NCI-H524 treated with DMSO at 0.1 percent for 48 hours (cell line): ENCODE measurements around the gene RASL10B.

Source experiments
- DNase-seq: peaks from one replicate; lab custom pipeline; 2025; lab: John Stamatoyannopoulos, UW

RASL10B gene

DNA sequence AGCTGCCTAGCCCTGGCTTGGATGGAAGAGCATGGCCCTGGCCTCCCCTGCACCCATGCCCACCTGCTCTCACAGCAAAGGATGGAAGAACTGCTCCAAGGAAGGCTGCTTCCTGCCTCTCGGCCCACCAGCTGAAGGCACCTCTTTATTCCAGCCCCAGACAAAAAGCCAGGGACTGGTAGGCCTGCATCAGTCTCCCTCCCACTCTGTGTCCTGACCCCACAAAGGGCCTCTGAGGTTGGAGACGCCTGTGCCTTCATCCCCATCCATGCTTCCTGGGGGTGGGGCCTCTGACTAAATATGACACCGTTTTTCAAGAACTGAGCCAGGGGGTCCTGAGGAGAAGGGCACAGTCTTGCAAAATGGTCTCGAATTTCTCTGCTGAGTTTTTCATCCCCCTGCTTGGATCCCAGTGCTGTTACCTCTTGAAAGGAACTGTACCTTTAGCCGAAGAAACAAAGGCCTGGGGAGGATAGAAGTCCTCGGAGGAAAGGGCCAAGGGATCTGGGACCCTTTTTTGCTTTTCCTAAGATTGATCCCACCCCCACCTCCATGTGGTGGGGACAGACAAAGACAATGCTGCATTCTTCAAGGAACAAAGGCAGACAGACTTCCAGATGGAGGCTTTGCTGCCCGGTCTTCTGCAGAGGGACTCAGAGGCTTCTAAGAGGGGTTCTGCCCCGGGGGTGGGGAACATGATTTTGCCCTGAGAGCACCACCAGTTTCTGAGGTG, 34.5 kb downstream of the RASL10B start:
- DNase-seq, result no peak

DNA sequence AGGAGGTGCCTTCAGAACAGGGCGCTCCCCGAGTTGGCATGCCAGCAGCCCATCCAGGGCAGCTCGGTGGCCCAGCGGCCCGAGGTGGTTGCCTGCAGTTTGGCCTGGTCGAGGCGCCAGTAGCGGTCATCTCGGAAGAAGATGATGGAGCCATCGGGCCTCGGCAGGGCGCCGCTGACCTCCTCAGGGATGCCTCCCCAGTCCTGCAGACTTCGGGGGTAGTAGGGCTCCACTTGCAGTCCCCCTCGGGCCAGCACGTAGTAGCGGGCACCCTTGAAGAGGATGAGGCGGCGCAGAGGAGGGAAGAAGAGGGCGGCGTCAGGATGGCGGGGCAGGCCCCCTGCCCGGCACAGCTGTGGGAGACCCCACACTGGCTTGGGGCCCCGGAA, 35.0 kb downstream of the RASL10B start:
- no peak for DNase-seq

DNA sequence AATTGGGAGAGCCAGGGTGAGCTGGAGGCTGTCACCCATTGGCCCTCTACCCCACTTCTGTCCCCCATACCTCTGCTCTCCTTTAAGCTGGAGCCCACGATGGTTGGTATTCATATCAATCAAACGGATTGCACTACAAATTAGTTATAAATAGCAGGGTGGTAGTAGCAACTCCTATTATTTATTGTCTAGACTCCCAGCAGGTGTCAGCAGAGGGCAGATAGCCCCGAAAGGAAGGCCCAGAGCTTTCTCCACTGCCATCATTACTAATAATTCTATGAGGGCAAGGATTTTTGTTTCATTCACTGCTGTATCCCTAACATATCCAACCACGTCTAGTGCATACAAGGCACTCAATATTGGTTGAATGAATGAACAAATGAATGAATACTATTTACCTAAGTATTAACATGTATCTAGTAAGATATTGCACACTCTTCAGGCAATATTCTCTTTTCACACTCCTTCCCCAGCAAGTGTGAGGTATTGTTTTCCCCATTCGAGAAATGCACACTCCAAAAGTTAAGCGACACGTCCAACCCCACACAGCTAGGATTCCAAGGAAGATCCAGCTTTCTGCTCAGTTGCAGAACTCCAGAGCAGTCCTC, 35.6 kb downstream of the RASL10B start:
- no peak for DNase-seq

DNA sequence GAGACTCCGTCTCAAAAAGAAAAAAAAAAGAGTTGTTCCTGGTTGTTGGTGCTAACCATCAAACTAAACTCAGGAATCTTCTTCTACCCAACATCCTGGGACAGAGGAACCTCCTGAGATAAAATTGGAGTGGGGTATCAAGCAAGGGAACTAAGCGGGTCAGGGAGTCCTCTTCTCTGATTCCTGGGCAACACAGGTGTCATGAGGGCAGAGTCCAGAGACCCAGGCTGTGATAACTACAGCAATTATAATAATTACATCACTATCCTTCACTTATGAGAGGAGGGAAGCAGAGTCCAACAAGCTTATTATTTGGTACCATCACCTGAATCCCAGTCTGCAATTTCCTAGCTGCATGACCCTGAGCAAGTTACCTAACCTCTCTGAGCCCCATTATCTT, 37.4 kb downstream of the RASL10B start:
- DNase-seq, result no peak

DNA sequence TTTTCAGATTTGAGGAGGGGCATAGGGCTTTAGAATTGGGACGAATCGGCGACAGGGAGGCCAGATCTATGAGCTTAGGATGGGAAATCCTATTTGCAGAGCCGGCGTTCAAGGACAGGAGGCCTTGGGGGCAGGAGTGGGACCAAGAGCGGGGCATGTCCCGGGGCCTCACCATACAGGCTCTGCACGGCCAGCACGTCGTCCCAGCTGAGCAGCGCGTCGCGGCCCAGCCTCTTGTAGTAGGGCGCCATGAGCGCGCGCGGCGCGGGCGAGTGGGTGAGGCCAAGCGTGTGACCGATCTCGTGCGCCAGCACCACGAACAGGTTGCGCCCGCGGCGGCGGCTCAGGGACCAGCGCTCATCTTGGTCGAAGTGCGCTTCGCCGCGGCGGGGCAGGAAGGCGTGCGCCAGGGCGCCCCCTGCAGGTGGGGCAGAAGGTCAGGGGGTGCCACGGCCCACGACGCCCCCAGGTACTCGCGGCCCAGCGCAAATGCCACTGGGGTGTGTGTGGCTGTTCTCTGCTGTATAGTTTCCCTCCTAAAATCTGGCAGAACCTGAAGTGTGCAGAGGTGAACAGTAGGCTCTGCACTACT, 38.6 kb downstream of the RASL10B start:
- DNase-seq, result no peak

DNA sequence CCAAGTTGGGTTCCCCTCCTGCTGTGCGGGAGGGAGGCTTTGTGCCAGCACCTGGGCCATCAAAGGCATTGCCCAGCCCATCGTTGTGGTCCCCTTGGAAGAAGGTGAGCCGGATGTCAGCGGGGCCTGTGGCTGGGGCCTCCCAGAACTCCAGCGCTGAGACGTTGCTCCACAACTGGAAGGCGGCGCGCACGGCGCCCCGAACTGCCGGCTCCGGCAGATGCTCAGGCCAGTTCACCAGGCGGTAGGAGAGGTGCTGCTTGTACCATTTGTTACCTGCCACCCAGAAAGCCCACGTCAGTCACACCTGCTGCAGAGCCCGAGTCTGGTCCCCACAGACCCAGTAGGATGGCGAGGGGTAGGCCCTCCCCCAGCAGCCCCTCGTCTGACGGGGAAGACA, 41.7 kb downstream of the RASL10B start:
- no peak for DNase-seq

DNA sequence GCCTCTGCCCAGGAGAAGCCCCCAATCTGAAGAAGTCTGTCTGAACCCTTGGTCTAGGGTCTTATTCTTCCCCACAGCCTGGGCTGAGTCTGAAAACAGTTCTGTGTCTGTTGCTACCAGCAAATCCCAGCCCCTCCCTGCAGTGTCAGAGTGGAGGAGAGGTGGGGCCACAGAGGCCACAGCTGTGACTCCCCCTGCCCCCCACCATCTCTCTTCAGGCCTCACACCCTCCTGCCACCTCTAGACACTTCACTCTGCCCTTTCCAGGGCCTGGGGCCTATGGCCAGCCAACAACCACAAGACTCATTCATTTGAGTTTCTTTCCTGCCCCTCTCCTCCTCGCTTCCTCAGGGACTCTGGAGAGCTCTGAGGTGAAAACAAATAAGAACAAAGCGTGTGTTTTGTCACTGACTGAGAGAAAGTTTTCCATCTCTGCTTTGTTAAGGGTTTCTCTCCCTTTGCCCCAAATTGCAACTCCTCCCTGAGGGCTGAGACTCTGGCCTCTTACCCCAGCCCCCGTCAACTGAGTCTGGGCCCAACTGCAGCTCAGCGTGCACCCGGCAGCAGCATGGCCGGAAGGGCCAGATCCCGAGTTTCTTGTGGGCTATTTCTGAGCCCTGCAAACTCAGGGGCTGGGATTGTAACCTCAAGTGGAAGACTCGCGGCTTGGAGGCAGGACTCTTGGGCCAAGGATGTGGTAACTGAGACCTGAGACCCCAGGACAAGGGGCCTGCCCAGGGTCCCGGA, 42.4 kb downstream of the RASL10B start:
- no peak for DNase-seq

DNA sequence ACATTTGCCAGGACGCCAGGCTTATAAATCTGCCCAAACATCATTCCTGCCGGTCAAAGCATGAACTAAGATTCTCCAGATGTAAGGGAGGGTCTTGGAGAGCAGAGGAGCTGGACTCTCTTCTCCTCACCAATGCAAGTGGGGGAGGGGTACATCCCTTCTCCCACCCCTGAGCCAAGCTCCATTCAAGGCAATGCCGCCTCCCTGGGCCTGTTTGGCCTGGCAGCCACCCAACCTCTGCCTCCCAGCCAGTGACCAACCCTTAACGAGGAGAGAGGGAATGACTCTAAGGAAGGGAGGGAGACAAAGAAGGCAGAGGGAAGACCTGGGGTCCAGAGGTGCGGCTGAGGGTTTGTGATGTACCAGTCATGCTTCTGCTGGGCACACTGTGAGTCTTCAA, 43.1 kb downstream of the RASL10B start:
- no peak for DNase-seq

DNA sequence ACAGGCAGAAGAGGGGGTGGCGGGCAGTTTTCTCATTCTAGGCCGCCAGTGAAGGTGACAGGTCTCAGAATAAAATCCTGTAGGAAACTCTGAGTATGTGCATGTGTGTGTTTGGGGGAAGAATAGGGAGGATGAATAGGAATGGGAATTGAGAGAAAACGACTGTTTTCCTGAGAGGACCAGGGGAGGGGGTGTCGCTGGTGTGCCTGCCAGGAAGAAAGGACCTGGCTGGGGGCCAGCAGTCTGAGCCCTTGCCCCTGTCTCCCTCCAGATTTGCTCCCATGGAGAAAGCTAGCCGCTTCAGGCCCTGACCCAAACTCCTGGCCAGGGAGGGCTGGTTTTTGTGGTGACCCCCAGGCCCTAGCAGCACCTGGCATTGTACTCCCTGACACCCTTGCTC, 43.6 kb downstream of the RASL10B start:
- no peak for DNase-seq

DNA sequence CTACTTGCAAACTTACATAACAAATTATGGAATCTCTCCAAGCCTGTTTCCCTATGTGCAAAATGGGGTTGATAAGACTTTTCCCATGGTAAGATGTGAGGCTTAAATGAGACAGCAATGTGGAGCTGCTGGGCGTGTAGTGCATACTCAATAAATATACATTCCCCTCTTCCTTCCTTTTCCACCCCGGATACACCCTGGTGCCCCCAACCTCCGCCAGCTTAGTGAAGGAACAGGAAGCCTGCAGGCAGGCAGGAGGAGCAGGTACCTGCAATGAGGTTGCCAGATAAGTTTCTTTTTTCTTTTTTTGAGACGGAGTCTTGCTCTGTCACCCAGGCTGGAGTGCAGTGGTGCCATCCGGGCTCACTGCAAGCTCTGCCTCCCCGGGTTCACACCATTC, 44.1 kb downstream of the RASL10B start:
- DNase-seq, result no peak

DNA sequence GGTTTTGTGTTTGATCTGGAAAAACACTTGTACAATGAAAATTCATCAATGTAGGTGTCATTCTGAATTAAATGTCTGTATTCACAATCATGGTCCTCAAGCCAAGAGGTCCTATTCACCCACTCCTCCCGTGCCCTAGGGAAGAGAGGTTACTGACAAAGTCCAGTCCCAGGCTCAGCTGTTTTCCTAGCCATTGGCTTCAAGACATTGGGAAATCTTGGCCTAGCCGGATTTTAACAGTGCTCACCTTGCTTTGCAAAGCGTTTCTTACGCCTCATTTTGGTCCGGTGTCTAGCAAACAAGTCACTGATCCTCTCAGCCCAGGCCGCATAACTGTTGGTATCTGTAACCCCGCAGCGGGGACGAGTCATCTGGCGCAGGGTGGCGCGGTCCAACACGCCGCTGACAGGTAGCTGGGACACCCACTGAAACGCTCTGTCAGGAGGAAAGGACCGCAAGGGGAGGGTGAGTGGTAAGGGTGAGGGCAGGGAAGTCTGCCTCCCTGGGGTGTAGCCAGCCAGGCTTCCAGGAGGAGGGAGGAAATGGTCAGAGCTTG, 47.3 kb downstream of the RASL10B start:
- no peak for DNase-seq

DNA sequence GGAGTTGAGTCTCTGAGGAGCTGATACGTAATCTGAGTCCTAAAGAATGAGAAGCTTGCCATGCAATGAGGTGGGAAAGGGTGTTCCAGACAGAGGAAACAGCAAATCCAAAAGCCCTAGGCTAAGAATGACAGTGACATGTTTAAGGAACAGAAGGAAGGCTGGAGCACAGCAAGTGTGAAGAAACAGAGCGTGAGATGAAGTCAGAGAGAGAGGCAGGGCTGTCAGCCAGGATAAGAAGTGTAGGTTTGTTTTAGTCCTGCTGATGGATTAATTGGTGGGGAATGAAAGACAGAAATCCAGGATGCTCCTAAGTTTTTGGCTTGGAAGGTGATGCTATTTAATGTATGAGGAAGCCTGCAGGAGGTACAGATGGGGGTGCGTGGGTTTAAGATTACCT, 49.5 kb downstream of the RASL10B start:
- DNase-seq, result no peak

DNA sequence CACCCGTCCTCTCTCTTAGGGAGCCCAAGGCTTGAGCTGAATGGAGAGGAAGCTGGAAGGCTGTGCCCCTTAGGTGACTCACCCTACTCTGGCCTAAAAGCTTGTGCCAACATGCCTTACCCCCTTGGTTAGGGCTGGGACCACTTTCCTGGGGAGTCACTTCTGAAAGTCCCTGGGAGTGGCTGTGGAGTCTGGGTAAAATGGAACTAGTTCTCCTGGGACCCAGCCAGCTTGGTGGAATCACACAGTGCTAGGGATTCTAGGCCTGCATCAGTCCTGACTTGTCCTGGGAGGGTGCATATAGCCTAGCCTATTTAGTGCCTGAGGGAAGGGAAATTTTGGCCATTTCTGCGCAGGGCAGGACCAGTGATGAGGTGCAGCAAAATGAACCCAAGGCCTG, 53.5 kb downstream of the RASL10B start:
- no peak for DNase-seq

DNA sequence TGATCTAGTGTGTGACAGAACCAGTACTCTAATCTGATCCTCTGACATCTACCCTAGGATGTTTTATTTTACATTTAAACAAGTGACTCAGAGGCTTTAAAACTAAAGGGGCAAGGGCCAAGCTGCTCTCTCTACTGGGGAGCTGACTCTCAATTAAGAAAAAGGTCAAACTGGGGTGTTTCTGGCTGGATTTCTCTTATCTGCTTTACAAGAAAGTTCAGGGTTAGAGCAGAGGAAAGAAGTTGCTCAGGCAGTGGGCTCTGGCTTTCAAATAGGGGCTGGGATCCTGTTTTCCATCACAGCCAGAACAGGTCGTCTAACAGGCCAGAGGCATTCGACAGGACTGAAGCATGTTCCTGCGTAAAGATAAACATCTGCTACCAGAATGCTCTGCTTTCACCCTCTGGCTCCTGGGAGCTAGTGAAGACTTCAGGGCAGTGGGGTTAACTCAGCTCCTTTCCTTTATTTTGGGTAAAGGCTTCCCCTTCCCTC, 55.5 kb downstream of the RASL10B start:
- DNase-seq, result no peak

DNA sequence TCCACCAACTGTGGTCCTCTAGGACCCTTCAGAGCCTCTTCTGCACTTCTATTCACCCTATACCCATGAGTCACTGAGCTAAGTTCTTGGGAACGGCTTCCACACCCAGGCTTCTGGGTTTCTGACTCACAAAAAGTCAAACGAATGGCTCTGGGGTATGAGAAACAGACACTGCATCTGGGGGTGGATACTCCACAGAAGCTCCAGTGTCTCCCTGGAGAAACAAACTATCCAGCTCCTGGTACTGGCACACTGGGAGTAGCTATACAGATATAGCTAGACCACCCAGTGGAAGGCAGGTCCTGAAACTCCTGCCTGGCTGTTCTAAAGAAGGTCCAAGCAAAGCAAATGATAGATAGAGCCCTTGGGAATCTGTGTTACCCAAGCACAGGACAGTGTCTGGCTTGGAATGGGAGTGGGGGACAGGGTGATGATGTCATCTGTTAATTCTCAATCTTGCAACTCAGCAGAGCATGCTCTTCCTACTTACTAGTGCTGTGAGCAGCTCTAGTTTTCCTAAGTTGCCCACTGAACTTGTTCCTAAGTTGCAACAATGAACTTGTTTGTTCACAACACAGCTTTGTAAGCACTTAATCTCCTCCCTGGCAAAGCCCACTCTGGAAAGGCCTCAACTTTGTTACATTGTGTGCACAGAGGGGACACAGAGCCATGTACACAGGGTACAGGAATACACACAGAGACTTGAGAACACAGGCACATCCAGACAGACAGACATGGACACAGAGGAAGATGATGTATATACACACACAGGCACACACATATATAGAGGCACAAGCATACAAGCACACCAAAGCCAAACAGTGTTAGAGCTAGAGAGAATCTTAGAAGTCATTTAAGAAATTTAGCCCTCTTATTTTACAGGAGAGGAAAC, 57.3 kb downstream of the RASL10B start:
- no peak for DNase-seq

DNA sequence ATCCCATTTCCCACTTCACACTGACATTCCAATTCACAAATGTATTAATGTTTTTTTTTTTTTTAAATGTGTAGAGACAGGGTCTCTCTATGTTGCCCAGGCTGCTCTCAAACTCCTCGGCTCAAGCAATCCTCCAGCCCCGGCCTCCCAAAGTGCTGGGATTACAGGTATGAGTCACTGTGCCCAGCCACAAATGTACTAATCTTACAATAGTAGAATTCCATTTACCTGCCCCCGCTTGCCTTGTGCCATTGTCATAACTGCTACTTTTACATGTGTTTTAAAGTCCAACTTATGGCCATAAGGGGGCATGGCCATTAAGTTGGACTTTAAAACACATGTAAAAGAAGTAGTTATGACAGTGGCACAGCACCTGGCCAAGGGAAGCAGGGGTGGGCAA, 59.4 kb downstream of the RASL10B start:
- no peak for DNase-seq

DNA sequence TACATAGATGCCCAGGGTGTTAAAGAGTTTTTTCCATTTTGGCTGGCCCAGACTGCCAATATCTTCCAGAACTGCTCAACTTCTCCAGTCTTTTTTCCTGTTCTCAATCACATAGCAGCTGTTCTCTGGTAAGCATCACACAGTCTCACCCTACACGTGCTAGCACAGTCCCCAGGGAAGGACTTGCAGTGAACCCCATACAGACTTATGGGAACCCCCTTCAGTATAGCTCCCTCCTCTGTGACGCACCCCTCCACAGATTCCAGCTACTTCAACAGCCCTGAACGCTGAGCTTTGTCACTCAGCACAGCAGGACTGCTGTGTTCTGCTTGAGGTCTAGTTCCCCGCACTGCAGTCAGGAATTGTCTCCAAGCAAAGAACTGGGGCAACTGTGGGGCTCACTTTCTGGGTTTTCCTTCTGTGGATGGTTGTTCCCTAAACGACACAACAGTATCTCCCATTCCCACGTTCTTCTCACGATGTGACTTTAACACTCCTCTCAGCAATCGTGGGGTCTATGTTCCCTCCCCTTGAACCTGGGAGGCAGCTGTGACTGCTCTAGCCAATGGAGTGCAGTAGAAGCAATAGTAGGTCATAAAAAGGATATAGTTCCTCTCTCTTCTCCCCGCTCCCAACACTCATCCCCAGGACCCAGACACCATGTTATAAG, 60.4 kb downstream of the RASL10B start:
- no peak for DNase-seq
